Ascending aorta (tissue), 2 donors: ENCODE data around the gene B3GNT8. TPM values are rescaled to one million over a fixed set of nuclear protein-coding genes. Genes with fewer than 3 reads are reported as not detected.

ENCODE experiments used
- DNase-seq, 2 donors: peaks; one replicate each; pipeline ENCODE4 v3.0.0-alpha.2; 2019; ENCODE audit warnings: low spot score in 2 of 2
- H3K27ac ChIP-seq, 2 donors: fragments of 200-600 bp; sonication (generic); one replicate each; pipeline ENCODE4 v1.5.1; 2016 to 2017; ENCODE audit warnings: mild to moderate bottlenecking in 1 of 2
- H3K27me3 ChIP-seq: fragments of 200-600 bp; sonication (generic); one replicate; pipeline ENCODE4 v1.5.1; 2017
- H3K36me3 ChIP-seq, 2 donors: fragments of 200-600 bp; sonication (generic); one replicate each; pipeline ENCODE4 v1.5.1; 2016
- H3K4me1 ChIP-seq, 2 donors: fragments of 200-600 bp; sonication (generic); one replicate each; pipeline ENCODE4 v1.5.1; 2016 to 2017; ENCODE audit warnings: mild to moderate bottlenecking in 1 of 2
- H3K4me3 ChIP-seq, 2 donors: fragments of 200-600 bp; sonication (generic); one replicate each; pipeline ENCODE4 v1.5.1; 2016 to 2017; ENCODE audit warnings: mild to moderate bottlenecking in 1 of 2
- H3K9me3 ChIP-seq, 2 donors: fragments of 200-600 bp; sonication (generic); one replicate each; pipeline ENCODE4 v1.5.1; 2016
- CTCF ChIP-seq, 3 experiments: fragments of 200-600 bp in 2 of 3; fragments of 450-650 bp in 1 of 3; sonication (generic) in 2 of 3; IDR thresholded peaks; one replicate each; pipeline ENCODE4 v1.5.1; 2016 to 2019; ENCODE audit warnings: antibody characterized with exemption in 3 of 3, mild to moderate bottlenecking in 1 of 3, moderate library complexity in 1 of 3
- intact Hi-C: fragments of 100-400 bp; cut with DNase I; formaldehyde crosslinking; loops from one replicate; pipeline ENCODE4 v1.15.1; 2023
- total RNA-seq: library from RNA; depleted of rRNA; stranded (reverse); fragments of >200 nt; gene quantifications from one replicate; pipeline ENCODE4 v1.1.0, GENCODE V29; 2016

B3GNT8 gene
- total RNA-seq, 1 donor from 2014 or later = 3.7 TPM

GRCh38 chr19:41416194-41416674 is 10.9 kb downstream of the B3GNT8 start:
- H3K4me3 ChIP-seq = no peak overlapping the region
- TF ChIP-seq CTCF (IDR thresholded peaks at IDR 0.05) = no peak
- no peaks in the 10 kb centered on the region for H3K27me3 ChIP-seq
- DNase-seq = no peak
- intact Hi-C loops = no loop called here
- H3K9me3 ChIP-seq = no peaks in the 10 kb centered on the region
- peaks cover 83 to 84% of the 10 kb centered on the region in 2 donors for H3K36me3 ChIP-seq
- H3K4me1 ChIP-seq = no peaks in the 10 kb centered on the region
- H3K27ac ChIP-seq = no peak overlapping the region

- Histone ChIP-seq H3K27ac (no peak overlapping the region), H3K4me3 (no peak overlapping the region), H3K9me3 (no peaks in the 10 kb centered on the region), H3K36me3 (peaks cover 82% of the 10 kb centered on the region in 2 donors), H3K4me1 (peaks cover 0 to 2% of the 10 kb centered on the region in 2 donors), H3K27me3 (no peaks in the 10 kb centered on the region)
- TF ChIP-seq CTCF (IDR thresholded peaks at IDR 0.05) = no peak
- intact Hi-C loops = no loop called here
- DNase-seq = no peak
These were observed 12.0 kb downstream of the B3GNT8 start for GRCh38 chr19:41415154-41415571.

GRCh38 chr19:41414461-41414860 is 12.7 kb downstream of the B3GNT8 start:
- no peak overlapping the region for H3K27ac ChIP-seq
- intact Hi-C loops = no loop called here
- no peaks in the 10 kb centered on the region for H3K27me3 ChIP-seq
- peaks cover 0 to 6% of the 10 kb centered on the region in 2 donors for H3K4me1 ChIP-seq
- no peak for DNase-seq
- TF ChIP-seq CTCF (IDR thresholded peaks at IDR 0.05) = no peak
- peaks cover 75 to 76% of the 10 kb centered on the region in 2 donors for H3K36me3 ChIP-seq
- H3K4me3 ChIP-seq = no peak overlapping the region
- no peaks in the 10 kb centered on the region for H3K9me3 ChIP-seq

- TF ChIP-seq CTCF (IDR thresholded peaks at IDR 0.05) = no peak
- Histone ChIP-seq H3K27me3 (no peaks in the 10 kb centered on the region), H3K27ac (no peak overlapping the region), H3K36me3 (peaks cover 70 to 71% of the 10 kb centered on the region in 2 donors), H3K4me3 (no peak overlapping the region), H3K9me3 (no peaks in the 10 kb centered on the region), H3K4me1 (peaks cover 0 to 6% of the 10 kb centered on the region in 2 donors)
- intact Hi-C loops = no loop called here
- DNase-seq = no peak
These were observed 13.2 kb downstream of the B3GNT8 start for GRCh38 chr19:41413947-41414346.

- Histone ChIP-seq H3K4me1 (peaks cover 0 to 6% of the 10 kb centered on the region in 2 donors), H3K4me3 (no peak overlapping the region), H3K9me3 (no peaks in the 10 kb centered on the region), H3K27ac (no peak overlapping the region), H3K27me3 (no peaks in the 10 kb centered on the region), H3K36me3 (peaks cover 60 to 61% of the 10 kb centered on the region in 2 donors)
- intact Hi-C loops = no loop called here
- DNase-seq = no peak
- TF ChIP-seq CTCF (IDR thresholded peaks at IDR 0.05) = no peak
These were observed 14.2 kb downstream of the B3GNT8 start for GRCh38 chr19:41412953-41413352.

GRCh38 chr19:41411968-41412265 is 15.3 kb downstream of the B3GNT8 start:
- TF ChIP-seq CTCF (IDR thresholded peaks at IDR 0.05) = no peak
- Histone ChIP-seq H3K9me3 (no peaks in the 10 kb centered on the region), H3K27ac (no peak overlapping the region), H3K4me1 (peaks cover 0 to 6% of the 10 kb centered on the region in 2 donors), H3K36me3 (peaks cover 53 to 54% of the 10 kb centered on the region in 2 donors), H3K27me3 (no peaks in the 10 kb centered on the region), H3K4me3 (no peak overlapping the region)
- DNase-seq = no peak
- intact Hi-C loops = no loop called here
